Measurements from ENCODE around the gene IL4I1. TPM values are rescaled to one million over a fixed set of nuclear protein-coding genes. Genes with fewer than 3 reads are reported as not detected.

The IL4I1 gene
- total RNA-seq, 1 experiment from 2014 or later = 0.24 TPM

DNA sequence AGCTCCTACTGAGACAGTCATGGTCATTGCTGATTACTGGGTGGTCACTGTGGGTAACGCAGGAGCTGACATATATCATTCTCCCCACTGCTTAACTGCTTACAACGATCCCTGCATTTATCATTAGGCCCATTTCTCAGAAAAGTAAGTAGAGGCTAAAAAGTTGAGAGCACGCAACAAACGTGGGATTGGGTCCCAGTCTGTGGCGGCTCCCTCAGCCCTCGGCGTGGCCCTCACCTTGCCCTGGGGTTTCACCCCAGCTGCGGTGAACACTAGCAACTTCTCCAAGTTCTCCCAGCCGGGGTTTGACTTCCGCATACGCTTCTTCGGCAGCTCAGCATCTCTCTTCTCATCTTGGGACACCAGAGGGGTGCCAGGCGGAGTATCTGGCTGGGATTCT, 31.8 kb downstream of the IL4I1 start:
- DNase-seq (ENCODE audit: low read depth) = no peak

DNA sequence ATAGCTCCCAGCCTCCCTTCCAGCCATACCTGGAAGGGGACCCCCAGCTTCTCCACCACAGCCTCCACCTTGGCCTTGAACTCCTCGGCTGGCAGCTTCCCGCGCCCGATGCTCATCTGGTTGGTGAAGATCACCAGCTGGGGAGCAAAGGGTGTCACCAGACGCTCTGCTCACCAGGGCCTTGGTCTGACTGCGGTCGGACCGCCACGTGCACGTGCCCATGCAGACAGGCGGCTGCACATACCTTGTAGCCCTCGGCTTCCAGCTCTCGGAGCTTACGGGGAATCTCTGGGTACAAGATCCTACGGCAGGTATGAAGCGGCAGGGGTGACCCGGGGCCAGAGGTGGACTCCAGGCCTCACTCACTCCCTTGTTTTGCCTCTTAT, 32.8 kb downstream of the IL4I1 start:
- DNase-seq (ENCODE audit: low read depth) = no peak

DNA sequence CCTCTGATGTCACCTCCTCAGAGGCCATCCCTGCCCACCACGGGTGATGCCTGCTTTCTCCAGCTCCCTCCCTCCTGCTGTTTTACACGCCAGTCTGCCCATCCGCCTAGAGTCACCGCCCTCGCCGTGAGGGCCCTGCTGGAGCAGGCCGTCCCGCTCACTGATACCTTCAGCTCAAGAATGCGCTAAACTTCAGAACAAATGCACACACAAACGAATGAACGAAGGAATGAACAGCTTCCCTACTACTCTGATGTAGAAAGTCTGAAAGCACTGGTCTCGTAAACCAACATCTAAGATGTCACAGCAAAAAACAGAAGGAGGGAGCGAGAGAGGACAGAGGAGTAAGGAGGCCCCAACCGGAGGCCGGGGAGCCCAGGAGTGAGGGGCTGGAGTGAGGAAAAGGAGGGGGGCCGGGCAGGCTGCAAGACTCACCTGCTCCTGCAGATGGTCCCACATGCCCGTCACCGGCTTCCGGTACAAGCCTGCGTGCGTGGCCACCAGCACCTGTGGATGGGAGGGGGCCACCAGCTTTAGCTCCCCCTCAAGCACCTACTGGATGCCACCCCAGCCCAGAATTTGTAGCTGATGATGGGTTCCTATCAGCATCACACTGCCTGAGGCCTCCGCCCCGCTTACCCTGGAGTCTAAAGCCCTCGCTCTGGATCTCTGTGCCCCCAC, 33.3 kb downstream of the IL4I1 start:
- DNase-seq (ENCODE audit: low read depth) = no peak

DNA sequence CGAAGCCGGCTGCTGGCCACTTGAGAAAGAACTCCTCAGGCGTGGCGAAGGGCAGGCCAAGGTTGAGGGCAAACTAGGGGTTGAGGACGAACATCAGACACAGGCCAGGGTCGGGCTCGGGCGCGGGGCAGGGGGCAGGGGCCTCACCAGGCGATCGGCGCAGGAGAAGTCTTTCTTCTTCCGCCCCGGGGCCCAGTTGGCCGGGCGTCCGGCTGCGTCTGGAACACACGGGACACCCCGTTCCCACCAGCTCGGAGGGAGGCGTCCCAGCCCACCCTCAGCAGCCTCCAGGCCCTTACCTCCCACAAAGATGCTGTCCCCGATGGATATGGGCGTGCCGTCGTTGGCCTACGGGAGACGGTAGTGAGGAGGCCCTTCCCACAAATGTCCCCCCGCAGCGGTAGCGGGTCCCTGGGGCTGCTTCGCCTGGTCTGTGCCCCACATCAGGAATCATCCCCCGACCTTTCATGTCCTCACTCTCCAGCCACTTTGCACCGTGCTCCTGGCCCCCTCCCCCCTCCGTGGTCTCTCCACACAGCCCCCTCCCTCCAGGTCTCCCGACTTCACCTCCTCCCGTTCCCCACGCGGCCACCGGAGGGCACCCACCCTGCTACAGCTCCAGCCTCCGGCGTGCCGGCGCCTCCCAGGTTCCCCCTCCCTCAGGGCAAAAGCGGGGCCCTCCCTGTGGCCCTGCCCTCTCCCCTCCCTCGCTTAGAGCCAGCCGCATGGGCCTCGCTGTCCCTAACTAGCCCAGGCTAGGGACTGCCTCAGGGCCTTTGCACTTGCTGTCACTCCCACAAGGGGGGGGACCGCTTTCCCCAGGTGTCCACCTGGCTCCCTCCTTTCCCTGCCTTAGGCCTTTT, 34.1 kb downstream of the IL4I1 start:
- DNase-seq (ENCODE audit: low read depth) = no peak

DNA sequence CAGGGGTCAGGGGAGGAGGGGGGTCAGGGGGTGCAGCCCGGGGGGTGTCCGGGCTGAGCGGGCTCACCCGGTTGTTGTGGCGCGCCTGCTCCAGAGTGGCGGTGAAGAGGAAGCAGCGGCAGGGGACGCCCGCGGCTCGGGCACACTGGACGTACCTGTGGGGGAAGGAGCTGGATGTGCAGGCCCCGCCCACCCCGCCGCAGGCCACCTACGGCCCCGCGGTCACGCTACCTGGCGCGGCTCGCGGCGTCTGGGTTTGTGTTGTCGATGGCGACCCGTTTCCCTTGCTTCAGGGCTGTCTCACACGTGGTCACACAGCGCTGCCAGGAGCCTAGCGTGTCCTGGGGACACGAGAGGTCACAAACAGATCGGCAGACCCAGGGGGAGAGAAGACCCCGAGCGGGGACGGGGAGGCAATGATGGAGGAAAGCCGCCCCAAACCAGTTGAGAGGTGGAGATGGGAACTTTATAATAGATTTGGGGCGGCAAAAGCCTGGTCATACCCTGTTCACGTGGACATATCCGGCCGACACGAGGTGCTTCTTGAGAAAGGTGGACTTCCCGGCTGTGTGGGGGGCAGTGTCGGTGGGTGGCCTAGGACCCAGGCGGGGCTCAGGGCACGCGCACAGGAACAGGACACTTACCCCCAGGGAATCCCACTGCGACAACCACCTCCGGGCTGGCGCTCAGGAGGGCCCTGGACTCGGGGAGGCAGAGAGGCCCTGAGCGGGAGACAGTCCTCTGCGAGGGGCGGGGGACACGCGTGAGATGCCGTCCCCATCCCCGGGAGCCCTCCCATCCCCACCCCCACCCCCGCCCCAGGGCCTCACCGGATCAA, 34.9 kb downstream of the IL4I1 start:
- DNase-seq (ENCODE audit: low read depth) = no peak

DNA sequence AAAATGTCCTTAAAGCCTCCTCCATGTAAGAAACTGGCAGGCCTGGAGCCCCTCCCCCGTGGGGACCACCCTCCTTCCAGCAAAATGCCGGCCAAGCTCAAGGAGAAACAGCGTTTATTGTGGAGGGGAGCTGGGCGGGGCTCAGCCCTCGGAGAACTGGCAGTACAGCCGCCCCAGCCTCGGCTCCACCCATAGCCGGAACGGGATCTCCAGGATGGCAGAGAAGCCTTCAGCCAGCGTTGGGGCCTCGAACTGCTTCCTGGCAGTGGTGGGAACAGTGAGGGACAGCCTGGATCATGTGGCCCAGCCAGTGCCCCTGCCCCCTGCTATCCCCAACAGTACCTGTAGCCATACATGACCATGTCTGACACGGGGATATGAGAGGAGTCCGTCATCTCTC, 35.6 kb downstream of the IL4I1 start:
- DNase-seq (ENCODE audit: low read depth) = no peak

DNA sequence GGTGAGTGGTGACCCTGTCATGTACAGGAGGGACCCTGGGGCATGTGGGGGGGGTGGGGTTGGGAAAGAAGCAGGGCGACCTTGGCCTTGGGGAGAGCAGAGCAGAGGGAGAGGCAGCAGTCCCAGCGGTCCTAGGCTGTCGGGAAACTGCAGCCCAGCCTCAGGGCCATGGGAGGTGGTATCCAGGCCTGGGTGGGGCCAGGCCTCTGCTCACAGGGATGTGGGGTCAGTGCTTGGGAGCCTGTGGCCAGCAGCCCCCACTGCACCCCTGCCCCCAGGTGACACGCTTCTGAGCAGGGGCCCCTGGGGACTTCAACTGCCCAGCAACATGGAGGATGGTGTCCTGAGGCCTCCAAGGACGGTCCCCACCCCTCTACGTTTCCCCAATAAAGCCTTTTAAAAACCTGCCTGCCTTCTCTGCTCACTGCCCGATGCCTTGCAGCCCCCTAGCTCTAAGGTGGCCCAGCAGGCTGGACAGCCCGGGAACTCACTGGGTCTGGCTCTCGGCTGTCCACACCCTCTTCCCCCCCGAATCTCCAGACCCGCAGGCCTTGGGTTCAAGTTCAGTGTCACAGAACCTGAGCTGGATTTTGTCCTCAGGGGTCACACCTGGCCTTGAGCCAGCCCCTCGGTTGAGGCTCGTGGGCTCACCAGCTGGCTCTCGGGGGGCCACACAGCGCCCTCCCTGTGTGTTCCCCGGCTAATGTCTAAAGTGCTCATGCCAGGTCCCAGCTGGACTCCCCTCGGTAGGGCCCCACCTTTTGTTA, 36.2 kb downstream of the IL4I1 start:
- no peak for DNase-seq (ENCODE audit: low read depth)

DNA sequence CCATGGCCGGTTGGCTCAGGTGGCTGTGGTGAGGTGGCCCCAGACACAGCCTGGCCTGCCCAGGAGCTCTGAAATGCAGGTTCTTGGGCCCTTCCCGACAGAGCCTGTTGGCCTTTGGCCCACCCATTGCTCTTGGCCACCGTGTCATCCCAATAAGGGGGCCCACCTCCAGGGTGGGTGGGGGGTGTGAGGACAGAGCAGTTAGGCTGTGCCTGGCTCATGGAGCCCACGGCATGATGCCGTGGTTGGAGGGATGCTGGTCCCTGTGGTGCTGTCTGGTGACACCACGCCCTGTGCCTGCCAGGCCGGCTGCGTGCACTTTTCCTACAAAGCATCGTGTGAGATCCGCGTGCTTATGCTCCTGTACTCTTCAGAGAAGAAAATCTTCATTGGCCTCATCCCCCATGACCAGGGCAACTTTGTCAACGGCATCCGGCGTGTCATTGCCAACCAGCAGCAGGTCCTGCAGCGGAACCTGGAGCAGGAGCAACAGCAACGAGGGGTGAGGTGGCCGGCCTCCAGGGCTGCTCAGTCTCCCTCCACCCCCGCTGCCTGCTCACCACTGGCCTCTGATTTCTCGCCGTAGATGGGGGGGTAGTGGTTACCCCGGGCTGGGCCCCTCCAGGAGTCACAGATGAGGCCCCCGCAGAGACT, 36.9 kb downstream of the IL4I1 start:
- DNase-seq (ENCODE audit: low read depth) = no peak

DNA sequence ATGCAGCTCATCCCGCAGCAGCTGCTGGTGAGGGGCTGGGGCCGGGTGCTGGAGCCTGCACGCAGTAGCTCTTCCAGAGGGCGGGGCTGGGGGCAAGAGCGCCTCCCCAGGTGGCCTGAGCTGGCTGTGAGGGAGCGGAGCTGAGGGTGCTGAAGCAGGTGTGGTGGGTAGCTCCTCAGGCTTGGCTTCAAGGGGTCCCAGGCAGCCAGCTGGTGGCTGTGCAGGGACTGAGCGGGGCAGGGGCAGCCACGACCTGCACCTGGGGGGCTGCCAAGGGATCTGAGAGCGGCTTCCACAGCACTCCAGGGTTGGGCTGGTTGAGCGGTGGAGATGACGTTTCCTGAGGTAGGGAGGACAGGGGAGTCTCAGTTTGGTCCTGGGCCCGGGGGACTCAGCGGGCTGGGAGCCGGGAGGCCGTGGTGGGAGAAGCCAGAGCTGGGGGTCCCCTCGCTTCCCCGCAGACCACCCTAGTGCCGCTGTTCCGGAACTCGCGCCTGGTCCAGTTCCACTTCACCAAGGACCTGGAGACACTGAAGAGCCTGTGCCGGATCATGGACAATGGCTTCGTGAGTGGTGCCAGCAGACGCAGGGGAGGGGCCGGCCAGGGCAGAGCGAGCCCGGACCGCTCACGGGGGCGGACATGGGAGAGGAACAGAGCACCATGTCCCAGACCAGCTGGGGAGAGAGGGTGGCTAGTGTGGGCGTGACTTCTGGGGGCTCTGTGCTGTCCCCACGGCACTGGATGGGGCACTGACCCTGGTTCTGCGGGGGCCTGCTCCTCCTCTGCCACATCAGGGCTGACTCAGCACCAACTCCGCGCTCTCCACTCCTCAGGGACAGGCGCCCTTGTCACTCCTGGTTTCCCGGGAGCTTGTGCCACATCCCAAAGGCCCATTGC, 38.4 kb downstream of the IL4I1 start:
- no peak for DNase-seq (ENCODE audit: low read depth)

DNA sequence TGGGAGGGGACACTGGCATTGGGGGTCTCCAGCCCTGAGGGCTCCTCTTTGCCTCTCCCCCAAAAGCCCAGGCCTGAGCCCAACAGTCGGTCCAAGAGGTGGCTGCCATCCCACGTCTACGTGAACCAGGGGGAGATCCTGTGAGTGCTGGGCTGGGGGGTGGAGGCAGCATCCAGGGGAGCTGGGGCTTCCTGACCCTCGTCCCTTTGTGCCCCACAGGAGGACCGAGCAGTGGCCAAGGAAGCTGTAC, 38.9 kb downstream of the IL4I1 start:
- DNase-seq (ENCODE audit: low read depth) = no peak

DNA sequence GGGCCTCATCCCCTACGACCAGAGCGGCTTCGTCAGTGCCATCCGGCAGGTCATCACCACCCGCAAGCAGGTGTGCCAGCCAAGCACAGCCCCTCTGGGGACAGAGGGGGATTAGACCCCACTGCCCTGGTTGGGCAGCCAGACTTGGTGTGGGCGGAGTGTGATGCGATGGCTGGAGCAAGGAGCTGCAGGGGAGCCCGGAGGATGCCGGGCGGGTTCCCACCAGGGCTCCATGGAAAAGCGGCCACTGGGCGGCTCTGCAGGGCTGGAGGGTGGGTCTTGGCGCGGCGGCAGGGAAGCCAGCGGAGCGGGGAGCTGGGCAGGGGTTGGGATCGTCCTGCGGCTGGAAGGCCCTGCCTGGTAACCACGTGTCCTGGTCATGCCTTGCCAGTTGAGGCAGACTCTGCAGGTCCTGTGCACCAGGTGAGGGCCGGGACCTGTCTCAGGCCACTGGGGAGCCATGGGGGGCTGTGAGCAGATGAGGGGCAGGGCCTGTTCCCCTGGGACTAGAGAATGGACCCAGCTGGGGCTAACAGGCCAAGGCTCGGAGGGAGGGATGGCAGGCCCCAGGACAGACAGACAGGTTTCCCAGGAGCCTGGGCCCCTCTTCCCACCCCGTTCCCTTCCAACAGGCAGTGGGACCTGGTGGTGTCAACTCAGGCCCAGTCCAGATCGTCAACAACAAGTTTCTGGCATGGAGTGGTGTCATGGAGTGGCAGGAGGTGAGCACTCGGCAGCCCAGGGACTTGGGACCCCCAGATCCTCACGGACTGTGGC, 39.4 kb downstream of the IL4I1 start:
- DNase-seq (ENCODE audit: low read depth) = no peak

DNA sequence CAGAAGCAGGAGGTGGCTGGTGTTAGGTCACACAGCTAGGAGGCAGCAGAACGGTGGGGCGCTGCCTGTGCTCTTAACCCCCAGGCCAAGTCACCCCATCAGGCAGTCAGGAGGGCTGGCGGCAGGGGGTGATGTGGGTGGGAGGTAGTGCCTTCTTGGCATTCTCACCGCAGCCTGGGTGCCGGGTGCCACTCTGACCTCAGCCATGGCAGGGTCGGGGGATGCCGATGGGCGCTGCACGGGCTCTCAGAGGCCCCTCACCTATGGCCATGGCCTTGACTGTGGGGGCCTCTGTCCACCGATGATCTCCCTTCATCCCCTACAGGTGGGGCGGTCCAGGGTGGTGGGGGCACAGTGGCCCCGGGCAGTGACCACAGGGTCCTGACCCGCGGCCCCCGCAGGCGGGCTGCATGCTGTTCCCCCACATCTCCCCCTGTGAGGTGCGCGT, 40.1 kb downstream of the IL4I1 start:
- no peak for DNase-seq (ENCODE audit: low read depth)

DNA sequence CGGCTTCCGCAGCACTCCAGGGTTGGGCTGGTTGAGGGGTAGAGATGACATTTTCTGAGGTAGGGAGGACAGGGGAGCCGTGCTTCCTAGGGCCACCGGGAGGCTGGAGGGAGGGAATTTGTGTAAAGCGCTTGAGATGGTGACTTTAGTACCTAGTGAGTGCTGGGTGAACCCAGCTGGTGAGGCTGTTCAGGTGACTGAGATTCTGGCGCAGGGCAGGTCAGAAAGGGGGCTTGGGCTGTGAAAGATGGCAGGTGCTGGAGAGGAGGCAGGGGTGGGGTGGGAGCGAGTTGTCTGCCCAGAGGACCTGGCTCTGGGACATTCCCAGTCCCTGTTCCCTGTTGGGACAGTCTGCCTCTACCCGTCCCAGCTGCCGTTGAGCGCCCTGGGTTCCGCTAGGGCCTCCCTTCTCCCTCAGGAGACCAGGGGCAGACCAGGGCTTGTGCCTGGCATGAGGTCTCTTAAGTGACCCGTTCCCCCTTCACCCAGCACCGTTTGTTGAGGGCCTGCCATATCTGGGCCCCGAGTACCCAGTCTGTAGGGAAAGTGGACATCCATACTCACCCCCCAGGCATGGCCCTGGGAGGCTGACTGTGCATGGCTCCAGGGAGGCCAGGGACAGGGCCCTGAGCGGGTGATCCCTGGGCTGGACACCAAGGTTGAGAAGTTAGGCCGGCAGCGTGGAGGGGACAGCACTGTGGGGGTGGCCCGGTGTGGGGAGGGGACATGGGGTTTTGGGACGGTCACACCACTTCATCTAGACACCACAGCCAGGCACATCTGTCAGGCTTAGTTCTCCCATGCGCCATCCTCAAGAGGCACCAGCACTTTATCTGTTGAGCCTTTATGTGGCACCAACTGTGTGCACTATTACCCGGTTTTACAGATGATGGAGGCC, 40.8 kb downstream of the IL4I1 start:
- no peak for DNase-seq (ENCODE audit: low read depth)

DNA sequence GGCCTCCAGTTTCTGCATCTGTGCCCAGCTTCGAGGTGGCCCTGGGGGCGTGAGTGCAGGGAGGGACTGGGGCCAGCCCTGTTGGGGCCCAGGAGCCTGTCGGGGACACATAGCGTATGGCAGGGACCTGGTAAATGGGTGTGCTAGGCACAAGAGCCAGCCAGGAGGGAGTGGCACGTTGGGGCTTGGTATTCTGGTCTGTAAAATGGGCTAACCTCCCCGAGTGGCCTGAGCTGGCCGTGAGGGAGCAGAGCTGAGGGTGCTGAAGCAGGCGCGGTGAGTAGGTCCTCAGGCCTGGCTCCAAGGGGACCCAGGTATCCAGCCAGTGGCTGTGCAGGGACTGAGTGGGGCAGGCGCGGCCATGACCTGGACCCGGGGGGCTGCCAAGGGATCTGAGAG, 41.4 kb downstream of the IL4I1 start:
- no peak for DNase-seq (ENCODE audit: low read depth)

DNA sequence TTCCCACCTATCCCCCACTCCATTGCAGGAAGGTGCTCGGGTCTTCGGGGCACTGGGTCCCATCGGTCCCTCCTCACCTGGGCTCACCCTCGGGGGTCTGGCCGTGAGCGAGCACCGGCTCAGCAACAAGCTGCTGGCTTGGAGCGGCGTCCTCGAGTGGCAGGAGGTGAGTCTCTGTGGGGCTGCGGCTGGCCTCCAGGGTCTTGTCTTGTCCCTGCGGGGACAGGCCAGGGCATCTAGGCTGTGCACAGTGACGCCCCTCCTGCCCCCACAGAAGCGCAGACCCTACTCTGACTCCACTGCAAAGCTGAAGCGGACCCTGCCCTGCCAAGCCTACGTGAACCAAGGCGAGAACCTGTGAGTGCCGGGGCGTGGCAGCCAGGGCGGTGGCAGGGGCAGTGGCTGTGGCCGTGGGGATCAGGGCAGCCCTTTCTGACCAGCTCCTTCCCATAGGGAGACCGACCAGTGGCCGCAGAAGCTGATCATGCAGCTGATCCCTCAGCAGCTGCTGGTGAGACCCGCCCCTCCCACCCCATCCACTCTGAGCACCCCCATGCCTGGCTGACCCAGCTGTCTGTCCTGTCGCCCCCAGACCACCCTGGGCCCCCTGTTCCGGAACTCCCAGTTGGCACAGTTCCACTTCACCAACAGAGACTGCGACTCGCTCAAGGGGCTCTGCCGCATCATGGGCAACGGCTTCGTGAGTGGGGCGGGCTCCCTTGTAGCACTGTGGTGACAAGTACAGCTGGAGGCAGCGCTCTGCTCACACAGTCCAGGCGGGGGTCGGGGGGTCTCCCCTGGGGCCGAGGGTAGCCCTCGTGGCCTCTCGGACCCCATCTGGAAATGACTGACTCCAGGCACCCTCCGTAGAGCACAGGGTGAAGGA, 42.1 kb downstream of the IL4I1 start:
- DNase-seq (ENCODE audit: low read depth) = no peak

DNA sequence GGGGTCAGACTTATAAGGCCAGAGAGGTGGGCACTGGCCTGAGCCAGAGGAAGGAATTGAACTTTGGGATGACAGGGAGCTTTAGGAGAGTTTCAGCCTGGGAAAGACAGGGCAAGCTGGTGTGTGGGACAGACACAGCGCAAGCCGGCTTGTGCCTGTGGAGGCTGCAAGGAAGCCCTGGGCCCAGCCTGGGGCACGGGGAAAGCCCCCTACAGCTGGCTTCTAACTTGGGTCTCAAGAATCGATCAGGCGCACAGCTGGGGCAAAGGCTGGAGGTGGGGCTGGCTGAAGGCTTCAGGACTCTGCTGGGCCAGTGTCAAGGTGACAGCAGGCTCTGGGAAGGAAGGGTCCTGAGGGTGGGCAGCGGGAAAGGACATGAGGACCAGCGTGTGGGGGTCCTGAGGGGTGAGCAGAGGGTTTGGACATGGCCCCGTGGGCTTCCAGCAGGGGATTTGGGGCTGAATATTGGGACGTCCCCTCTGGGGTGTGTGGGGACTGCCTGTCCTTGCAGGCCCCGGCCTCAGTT, 42.8 kb downstream of the IL4I1 start:
- no peak for DNase-seq (ENCODE audit: low read depth)

DNA sequence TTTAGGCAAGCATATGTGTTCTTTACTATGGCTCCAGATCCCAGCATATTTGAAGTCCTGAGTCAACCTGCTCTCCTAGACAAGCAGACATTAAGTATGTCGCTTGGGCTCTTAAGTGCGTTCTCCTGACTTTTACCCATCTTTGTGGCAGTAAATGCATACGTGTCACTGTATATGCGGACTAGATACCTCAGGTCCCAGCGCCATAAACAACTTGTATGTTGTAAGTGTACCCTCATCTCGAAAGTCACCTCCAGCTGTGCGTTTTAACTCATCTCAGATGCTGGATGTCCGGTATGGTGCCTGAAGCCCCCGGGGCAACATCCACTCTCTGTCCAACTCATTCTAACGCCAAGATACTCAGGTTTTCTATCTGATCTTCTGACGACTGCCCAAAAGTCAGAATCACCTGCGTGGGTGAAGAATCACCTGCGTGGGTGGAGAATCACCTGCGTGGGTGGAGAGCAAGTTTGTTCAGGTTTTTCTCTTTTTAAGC, 44.0 kb downstream of the IL4I1 start:
- DNase-seq (ENCODE audit: low read depth) = no peak

Data from HT1080 (cell line).